ENCODE measurements around the gene TECPR1.

TECPR1 gene

DNA sequence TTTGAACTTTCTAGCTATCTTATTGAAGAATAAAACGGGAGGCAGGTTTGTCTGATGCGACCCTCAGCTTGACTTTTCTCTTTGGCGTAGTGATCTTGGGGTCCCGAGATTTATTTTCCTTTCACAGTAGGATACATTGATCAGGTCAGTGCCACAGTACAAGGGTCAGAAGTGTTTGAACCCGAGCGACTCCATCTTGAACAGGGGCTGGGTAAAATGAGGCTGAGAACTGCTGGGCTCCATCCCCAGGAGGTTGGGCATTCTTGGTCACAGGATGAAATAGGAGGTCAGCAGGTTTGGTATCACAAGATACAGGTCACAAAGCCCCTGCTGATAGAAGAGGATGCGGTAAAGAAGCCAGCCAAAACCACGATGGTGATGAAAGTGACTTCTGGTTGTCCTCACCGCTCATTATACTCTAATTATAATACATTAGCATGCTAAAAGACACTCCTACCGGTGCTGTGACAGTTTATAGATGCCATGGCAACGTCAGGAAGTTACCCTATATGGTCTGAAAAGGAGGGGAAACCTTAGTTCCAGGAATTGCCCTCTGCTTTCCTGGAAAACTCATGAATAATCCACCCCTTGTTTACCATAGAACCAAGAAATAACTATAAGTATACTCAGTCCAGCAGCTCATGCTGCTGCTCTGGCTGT is 3.0 kb upstream of the TECPR1 start:
- H4K8ac ChIP-seq (ENCODE audit: low read depth, low read length), result no peak overlapping the region
- H3K36me3 ChIP-seq (ENCODE audit: control insufficient read depth, insufficient read depth, low read length), result no peaks in the 10 kb centered on the region
- no peak overlapping the region for H4K5ac ChIP-seq (ENCODE audit: low read length)
- no peak overlapping the region for H3K23ac ChIP-seq (ENCODE audit: low read length)
- no CpG with 5 or more reads among the region's 11 CpGs for WGBS (ENCODE audit: extremely low coverage, insufficient coverage, low lambda C conversion rate)
- H2AK5ac ChIP-seq (ENCODE audit: low read length), result no peak overlapping the region
- no peak overlapping the region for H3K27ac ChIP-seq (ENCODE audit: low read depth, low read length)
- no peak overlapping the region for H3K56ac ChIP-seq (ENCODE audit: low read length)
- no peak overlapping the region for H3K4ac ChIP-seq (ENCODE audit: low read depth, low read length)
- peaks cover 2% of the 10 kb centered on the region for H3K4me1 ChIP-seq (ENCODE audit: control insufficient read depth, low read depth, low read length)
- no peaks in the 10 kb centered on the region for H3K27me3 ChIP-seq (ENCODE audit: insufficient read depth, low read length, poor library complexity)
- H2BK120ac ChIP-seq (ENCODE audit: low read depth, low read length), result no peak overlapping the region
- no peak overlapping the region for H3K18ac ChIP-seq (ENCODE audit: low read length)
- H3K9ac ChIP-seq (ENCODE audit: low read length), result no peak overlapping the region
- H3K4me2 ChIP-seq (ENCODE audit: low read length), result no peak overlapping the region
- H3K79me1 ChIP-seq (ENCODE audit: low read length), result peaks cover 2% of the 10 kb centered on the region
- no peak overlapping the region for H2BK5ac ChIP-seq (ENCODE audit: low read length)
- no peaks in the 10 kb centered on the region for H3K79me2 ChIP-seq (ENCODE audit: control insufficient read depth, insufficient read depth, low read length)
- H2BK15ac ChIP-seq (replicated peaks; ENCODE audit: low read depth), result no peak overlapping the region
- DNase-seq, result no peak
- H3K4me3 ChIP-seq (ENCODE audit: low read length), result no peak overlapping the region

DNA sequence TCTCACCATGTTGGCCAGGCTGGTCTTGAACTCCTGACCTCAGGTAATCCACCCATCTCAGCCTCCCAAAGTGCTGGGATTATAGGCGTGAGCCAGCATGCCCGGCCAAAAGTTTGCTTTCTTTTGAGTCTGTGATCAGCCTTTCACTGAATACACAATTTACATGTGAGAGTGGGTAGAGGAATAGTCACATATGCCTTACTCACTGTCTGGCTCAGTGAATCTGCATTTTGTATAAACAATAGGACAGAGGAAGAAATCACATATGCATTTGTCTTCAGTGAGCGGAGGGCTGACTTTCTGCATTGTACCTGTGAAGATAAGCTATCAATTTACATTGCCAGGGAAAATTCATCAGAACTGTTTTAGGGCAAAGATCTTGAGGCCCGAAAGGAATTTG is 2.5 kb upstream of the TECPR1 start:
- no peak for DNase-seq
- Histone ChIP-seq H3K4me2 (ENCODE audit: low read length) (no peak overlapping the region), H3K36me3 (ENCODE audit: control insufficient read depth, insufficient read depth, low read length) (no peaks in the 10 kb centered on the region), H2BK15ac (replicated peaks; ENCODE audit: low read depth) (no peak overlapping the region), H3K4me3 (ENCODE audit: low read length) (no peak overlapping the region), H3K4ac (ENCODE audit: low read depth, low read length) (no peak overlapping the region), H3K18ac (ENCODE audit: low read length) (no peak overlapping the region), H4K5ac (ENCODE audit: low read length) (no peak overlapping the region), H3K79me1 (ENCODE audit: low read length) (peaks cover 2% of the 10 kb centered on the region), H2BK120ac (ENCODE audit: low read depth, low read length) (no peak overlapping the region), H2BK5ac (ENCODE audit: low read length) (no peak overlapping the region), H3K79me2 (ENCODE audit: control insufficient read depth, insufficient read depth, low read length) (no peaks in the 10 kb centered on the region), H4K8ac (ENCODE audit: low read depth, low read length) (no peak overlapping the region), H3K56ac (ENCODE audit: low read length) (no peak overlapping the region), H3K27ac (ENCODE audit: low read depth, low read length) (no peak overlapping the region), H2AK5ac (ENCODE audit: low read length) (no peak overlapping the region), H3K27me3 (ENCODE audit: insufficient read depth, low read length, poor library complexity) (no peaks in the 10 kb centered on the region), H3K23ac (ENCODE audit: low read length) (no peak overlapping the region), H3K4me1 (ENCODE audit: control insufficient read depth, low read depth, low read length) (peaks cover 2% of the 10 kb centered on the region), H3K9ac (ENCODE audit: low read length) (no peak overlapping the region)
- WGBS (ENCODE audit: extremely low coverage, insufficient coverage, low lambda C conversion rate), result no CpG with 5 or more reads among the region's 4 CpGs

DNA sequence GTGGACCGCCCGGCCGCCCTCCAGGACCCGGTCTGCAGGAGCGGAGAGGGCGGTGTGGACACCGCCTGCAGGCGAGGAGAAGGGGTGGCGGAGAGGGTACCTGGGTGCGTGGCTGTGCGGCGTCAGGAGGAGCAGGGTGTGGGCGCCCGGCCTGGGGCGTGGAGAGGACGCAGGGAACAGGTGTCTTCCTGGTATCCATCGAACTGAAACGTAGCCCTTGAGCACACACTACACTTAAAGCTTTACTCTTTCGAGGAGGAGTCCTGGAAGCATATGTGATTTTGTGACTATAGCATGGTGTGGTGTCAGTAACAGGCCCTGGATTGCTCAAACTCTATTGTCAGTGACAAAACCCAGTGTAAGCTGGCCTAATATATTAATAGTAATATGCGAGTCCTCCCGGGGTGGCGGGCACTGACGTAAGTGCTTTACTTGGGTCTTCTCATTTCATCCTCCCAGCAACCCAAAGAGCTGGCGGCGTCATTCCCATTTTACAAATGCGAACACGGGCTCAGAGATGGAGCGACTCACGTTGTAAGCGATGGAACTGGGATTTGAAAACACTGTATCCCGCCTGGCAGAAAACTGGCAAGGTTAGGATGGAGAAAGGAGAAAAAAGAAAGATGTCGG is 508 bp upstream of the TECPR1 start:
- H2BK120ac ChIP-seq (ENCODE audit: low read depth, low read length), result no peak overlapping the region
- no peak overlapping the region for H3K4ac ChIP-seq (ENCODE audit: low read depth, low read length)
- DNase-seq, result no peak
- H3K4me2 ChIP-seq (ENCODE audit: low read length), result peak overlapping the region; percentile 31
- no peak overlapping the region for H2BK5ac ChIP-seq (ENCODE audit: low read length)
- no peak overlapping the region for H3K18ac ChIP-seq (ENCODE audit: low read length)
- no peaks in the 10 kb centered on the region for H3K79me2 ChIP-seq (ENCODE audit: control insufficient read depth, insufficient read depth, low read length)
- peaks cover 2% of the 10 kb centered on the region for H3K79me1 ChIP-seq (ENCODE audit: low read length)
- H4K8ac ChIP-seq (ENCODE audit: low read depth, low read length), result no peak overlapping the region
- no peak overlapping the region for H2AK5ac ChIP-seq (ENCODE audit: low read length)
- no peaks in the 10 kb centered on the region for H3K36me3 ChIP-seq (ENCODE audit: control insufficient read depth, insufficient read depth, low read length)
- no peaks in the 10 kb centered on the region for H3K27me3 ChIP-seq (ENCODE audit: insufficient read depth, low read length, poor library complexity)
- peaks cover 2% of the 10 kb centered on the region for H3K4me1 ChIP-seq (ENCODE audit: control insufficient read depth, low read depth, low read length)
- WGBS (ENCODE audit: extremely low coverage, insufficient coverage, low lambda C conversion rate), result no CpG with 5 or more reads among the region's 32 CpGs
- H3K4me3 ChIP-seq (ENCODE audit: low read length), result peak overlapping the region; percentile 79
- H3K9ac ChIP-seq (ENCODE audit: low read length), result peak overlapping the region; percentile 80
- no peak overlapping the region for H2BK15ac ChIP-seq (replicated peaks; ENCODE audit: low read depth)
- no peak overlapping the region for H3K27ac ChIP-seq (ENCODE audit: low read depth, low read length)
- H3K23ac ChIP-seq (ENCODE audit: low read length), result no peak overlapping the region
- H3K56ac ChIP-seq (ENCODE audit: low read length), result peak overlapping the region; percentile 91
- H4K5ac ChIP-seq (ENCODE audit: low read length), result no peak overlapping the region

DNA sequence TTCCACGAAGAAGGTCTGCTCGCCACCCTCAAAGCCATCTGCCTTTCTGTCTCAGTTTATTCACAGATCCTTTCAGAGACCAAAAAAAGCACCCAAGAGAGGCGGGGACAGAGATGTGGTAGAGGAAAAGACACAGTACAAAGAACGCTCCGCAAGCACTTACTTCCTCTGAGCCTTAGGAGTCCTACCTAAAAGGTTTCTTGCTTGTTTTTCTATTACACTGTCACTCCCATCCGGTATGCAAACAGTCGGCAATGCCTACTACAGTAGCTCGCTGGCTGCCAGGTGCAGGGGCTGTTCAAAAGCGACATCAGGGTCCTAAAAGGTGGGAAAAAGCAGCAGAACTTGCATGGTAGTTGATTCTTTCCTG is 816 bp downstream of the TECPR1 start:
- peak overlapping the region; percentile 85 for H3K4me3 ChIP-seq (ENCODE audit: low read length)
- peaks cover 2% of the 10 kb centered on the region for H3K4me1 ChIP-seq (ENCODE audit: control insufficient read depth, low read depth, low read length)
- DNase-seq, result no peak
- H3K23ac ChIP-seq (ENCODE audit: low read length), result no peak overlapping the region
- no peak overlapping the region for H4K5ac ChIP-seq (ENCODE audit: low read length)
- H3K79me1 ChIP-seq (ENCODE audit: low read length), result peaks cover 2% of the 10 kb centered on the region
- no peak overlapping the region for H3K18ac ChIP-seq (ENCODE audit: low read length)
- H3K27ac ChIP-seq (ENCODE audit: low read depth, low read length), result no peak overlapping the region
- H4K8ac ChIP-seq (ENCODE audit: low read depth, low read length), result no peak overlapping the region
- H2BK5ac ChIP-seq (ENCODE audit: low read length), result no peak overlapping the region
- H3K9ac ChIP-seq (ENCODE audit: low read length), result peak overlapping the region; percentile 81
- peak overlapping the region; percentile 92 for H3K56ac ChIP-seq (ENCODE audit: low read length)
- WGBS (ENCODE audit: extremely low coverage, insufficient coverage, low lambda C conversion rate), result no CpG with 5 or more reads among the region's 9 CpGs
- no peak overlapping the region for H2BK15ac ChIP-seq (replicated peaks; ENCODE audit: low read depth)
- no peaks in the 10 kb centered on the region for H3K36me3 ChIP-seq (ENCODE audit: control insufficient read depth, insufficient read depth, low read length)
- H3K27me3 ChIP-seq (ENCODE audit: insufficient read depth, low read length, poor library complexity), result no peaks in the 10 kb centered on the region
- no peak overlapping the region for H3K4ac ChIP-seq (ENCODE audit: low read depth, low read length)
- no peaks in the 10 kb centered on the region for H3K79me2 ChIP-seq (ENCODE audit: control insufficient read depth, insufficient read depth, low read length)
- peak overlapping the region; percentile 56 for H3K4me2 ChIP-seq (ENCODE audit: low read length)
- no peak overlapping the region for H2BK120ac ChIP-seq (ENCODE audit: low read depth, low read length)
- H2AK5ac ChIP-seq (ENCODE audit: low read length), result no peak overlapping the region

DNA sequence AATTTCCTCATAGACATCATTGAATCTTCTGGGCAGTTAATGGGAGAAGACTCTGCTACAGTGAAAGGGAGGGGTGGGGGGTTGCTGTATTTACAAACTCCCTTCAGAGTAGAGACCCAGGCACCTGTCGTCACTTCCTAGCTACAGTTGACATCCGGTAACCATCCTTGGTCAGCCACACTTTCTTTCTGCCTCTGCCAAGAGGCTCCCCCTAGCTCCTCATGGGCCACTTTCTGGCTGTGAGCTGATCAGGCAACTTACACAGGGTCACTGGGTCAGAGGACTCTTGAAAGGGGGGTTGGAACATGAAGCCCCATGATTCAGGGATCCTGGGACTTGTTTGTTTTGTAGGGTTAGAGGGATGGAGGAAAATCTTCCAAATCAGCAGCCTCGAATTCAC is 1.2 kb downstream of the TECPR1 start:
- no peak overlapping the region for H4K5ac ChIP-seq (ENCODE audit: low read length)
- DNase-seq, result peak; percentile 36
- peaks cover 2% of the 10 kb centered on the region for H3K4me1 ChIP-seq (ENCODE audit: control insufficient read depth, low read depth, low read length)
- H3K27me3 ChIP-seq (ENCODE audit: insufficient read depth, low read length, poor library complexity), result no peaks in the 10 kb centered on the region
- no peak overlapping the region for H3K4ac ChIP-seq (ENCODE audit: low read depth, low read length)
- H4K8ac ChIP-seq (ENCODE audit: low read depth, low read length), result no peak overlapping the region
- no peak overlapping the region for H2AK5ac ChIP-seq (ENCODE audit: low read length)
- no peaks in the 10 kb centered on the region for H3K79me2 ChIP-seq (ENCODE audit: control insufficient read depth, insufficient read depth, low read length)
- no peak overlapping the region for H3K56ac ChIP-seq (ENCODE audit: low read length)
- H2BK15ac ChIP-seq (replicated peaks; ENCODE audit: low read depth), result no peak overlapping the region
- H3K79me1 ChIP-seq (ENCODE audit: low read length), result peaks cover 2% of the 10 kb centered on the region
- H3K4me3 ChIP-seq (ENCODE audit: low read length), result no peak overlapping the region
- no peak overlapping the region for H2BK5ac ChIP-seq (ENCODE audit: low read length)
- H3K18ac ChIP-seq (ENCODE audit: low read length), result no peak overlapping the region
- H3K23ac ChIP-seq (ENCODE audit: low read length), result no peak overlapping the region
- H2BK120ac ChIP-seq (ENCODE audit: low read depth, low read length), result no peak overlapping the region
- WGBS (ENCODE audit: extremely low coverage, insufficient coverage, low lambda C conversion rate), result no CpG with 5 or more reads among the region's 3 CpGs
- H3K4me2 ChIP-seq (ENCODE audit: low read length), result no peak overlapping the region
- no peaks in the 10 kb centered on the region for H3K36me3 ChIP-seq (ENCODE audit: control insufficient read depth, insufficient read depth, low read length)
- no peak overlapping the region for H3K9ac ChIP-seq (ENCODE audit: low read length)
- no peak overlapping the region for H3K27ac ChIP-seq (ENCODE audit: low read depth, low read length)

DNA sequence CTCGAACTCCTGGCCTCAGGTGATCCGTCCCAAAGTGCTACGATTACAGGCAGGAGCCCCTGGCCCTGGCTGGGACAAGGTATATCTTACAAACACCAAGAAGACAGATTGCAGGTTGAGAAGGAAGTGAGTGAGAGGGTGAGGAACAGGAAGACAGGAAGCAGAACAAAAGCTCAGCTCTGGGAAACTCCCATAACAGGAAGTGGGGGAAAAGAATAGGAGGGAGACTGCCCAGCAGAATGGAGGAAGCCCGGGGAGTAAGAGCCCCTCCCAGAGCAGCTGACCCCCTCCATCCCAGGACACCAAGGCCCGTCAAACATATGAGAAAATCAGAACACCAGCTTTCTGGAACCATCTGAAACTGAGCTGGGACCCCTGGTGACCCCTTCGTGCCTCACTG is 2.9 kb downstream of the TECPR1 start:
- WGBS (ENCODE audit: extremely low coverage, insufficient coverage, low lambda C conversion rate), result no CpG with 5 or more reads among the region's 6 CpGs
- Histone ChIP-seq H3K4me3 (ENCODE audit: low read length) (no peak overlapping the region), H4K8ac (ENCODE audit: low read depth, low read length) (no peak overlapping the region), H3K36me3 (ENCODE audit: control insufficient read depth, insufficient read depth, low read length) (no peaks in the 10 kb centered on the region), H3K27ac (ENCODE audit: low read depth, low read length) (no peak overlapping the region), H3K27me3 (ENCODE audit: insufficient read depth, low read length, poor library complexity) (no peaks in the 10 kb centered on the region), H3K9ac (ENCODE audit: low read length) (no peak overlapping the region), H3K4ac (ENCODE audit: low read depth, low read length) (no peak overlapping the region), H3K56ac (ENCODE audit: low read length) (no peak overlapping the region), H3K4me1 (ENCODE audit: control insufficient read depth, low read depth, low read length) (peaks cover 2% of the 10 kb centered on the region), H3K4me2 (ENCODE audit: low read length) (no peak overlapping the region), H2BK120ac (ENCODE audit: low read depth, low read length) (no peak overlapping the region), H3K18ac (ENCODE audit: low read length) (no peak overlapping the region), H4K5ac (ENCODE audit: low read length) (no peak overlapping the region), H3K79me2 (ENCODE audit: control insufficient read depth, insufficient read depth, low read length) (no peaks in the 10 kb centered on the region), H3K23ac (ENCODE audit: low read length) (no peak overlapping the region), H2BK15ac (replicated peaks; ENCODE audit: low read depth) (no peak overlapping the region), H2BK5ac (ENCODE audit: low read length) (no peak overlapping the region), H2AK5ac (ENCODE audit: low read length) (no peak overlapping the region), H3K79me1 (ENCODE audit: low read length) (peaks cover 2% of the 10 kb centered on the region)
- no peak for DNase-seq

All from mesendoderm (in vitro differentiated cells).